B cell (primary cell): ENCODE results near the gene NCDN. TPM values are rescaled to one million over a fixed set of nuclear protein-coding genes. Genes with fewer than 3 reads are reported as not detected.
"Not testable (repeated sequence)": the region's sequence is repeated elsewhere in the genome, so short reads cannot be mapped to it uniquely, and the experiment has no call there.

Experiments
- ATAC-seq: fragments of 200-7000 bp; cut with Tn5 transposase; one replicate; pipeline ENCODE4 v1.10.0; 2021; ENCODE audit warnings: low read depth, mild to moderate bottlenecking, moderate number of reproducible peaks, moderate library complexity
- CTCF ChIA-PET: fragments of 350-600 bp; sonication (Branson Sonifier 250); formaldehyde crosslinking; loops from one replicate; lab custom pipeline; 2021; ENCODE audit warnings: antibody characterized with exemption, inconsistent platforms; lab: Charles Lee
- POLR2A ChIA-PET: fragments of 350-600 bp; sonication (Branson Sonifier 250); formaldehyde crosslinking; loops from one replicate; lab custom pipeline; 2021; ENCODE audit warnings: antibody characterized with exemption; lab: Charles Lee
- DNase-seq: peaks from one replicate; pipeline ENCODE4 v3.0.0; 2013
- H2AFZ ChIP-seq: 2 replicates; pipeline ENCODE4 v1.6.1; 2012; ENCODE audit warnings: mild to moderate bottlenecking, low read depth, low read length; ENCODE audit not compliant: insufficient read depth, poor library complexity, severe bottlenecking
- H3K27ac ChIP-seq, 2 donors: 1 replicate in 1 of 2; 2 replicates in 1 of 2; pipeline ENCODE4 v1.5.1; 2012 to 2013; ENCODE audit warnings: low read length in 2 of 2, mild to moderate bottlenecking in 2 of 2, moderate library complexity in 1 of 2
- H3K27me3 ChIP-seq, 4 experiments: fragments of 200-600 bp in 1 of 4; sonication (generic) in 1 of 4; replicated peaks in 1 of 4; 1 replicate in 2 of 4; 2 replicates in 2 of 4; pipeline versions ENCODE4 v1.6.1 to v1.7.0; 2013 to 2016; ENCODE audit warnings: low read length in 3 of 4, mild to moderate bottlenecking in 2 of 4, mixed read lengths in 1 of 4, moderate library complexity in 1 of 4; ENCODE audit not compliant: insufficient read depth in 4 of 4, control insufficient read depth in 3 of 4; ENCODE audit errors: control extremely low read depth in 1 of 4
- H3K36me3 ChIP-seq, 2 experiments: replicated peaks in 1 of 2; 1 replicate in 1 of 2; 2 replicates in 1 of 2; pipeline versions ENCODE4 v1.6.1 to v1.7.1; 2013; ENCODE audit warnings: low read length in 1 of 2; ENCODE audit not compliant: insufficient read depth in 2 of 2, control insufficient read depth in 1 of 2; ENCODE audit errors: control extremely low read depth in 1 of 2, extremely low read depth in 1 of 2
- H3K4me1 ChIP-seq, 2 donors: fragments of 200-600 bp in 1 of 2; sonication (generic) in 1 of 2; 1 replicate in 1 of 2; 2 replicates in 1 of 2; pipeline versions ENCODE4 v1.5.1 to v1.6.1; 2013 to 2017; ENCODE audit warnings: low read length in 2 of 2; ENCODE audit not compliant: control insufficient read depth in 2 of 2, insufficient read depth in 2 of 2
- H3K4me2 ChIP-seq: replicated peaks from 2 replicates; pipeline ENCODE3; 2012; ENCODE audit warnings: mild to moderate bottlenecking, low read depth, low read length; ENCODE audit not compliant: poor library complexity, severe bottlenecking
- H3K4me3 ChIP-seq, 5 experiments: fragments of 200-600 bp in 1 of 5; sonication (generic) in 1 of 5; 1 replicate in 3 of 5; 2 replicates in 2 of 5; pipeline versions ENCODE4 v1.5.1 to v1.7.0; 2011 to 2016; ENCODE audit warnings: low read length in 4 of 5, mild to moderate bottlenecking in 4 of 5, low read depth in 2 of 5, control low read depth in 1 of 5, moderate library complexity in 1 of 5; ENCODE audit not compliant: insufficient read depth in 1 of 5; ENCODE audit errors: control extremely low read depth in 1 of 5, extremely low read depth in 1 of 5
- H3K79me2 ChIP-seq: fragments of 200-600 bp; sonication (generic); one replicate; pipeline ENCODE4 v1.6.0; 2016; ENCODE audit warnings: low read length; ENCODE audit not compliant: control insufficient read depth, insufficient read depth
- H3K9ac ChIP-seq: fragments of 200-600 bp; sonication (generic); 2 replicates; pipeline ENCODE4 v1.6.1; 2017; ENCODE audit warnings: mild to moderate bottlenecking, low read length, moderate library complexity
- H3K9me3 ChIP-seq, 3 donors: one replicate each; pipeline versions ENCODE4 v1.6.1 to v1.7.1; 2013; ENCODE audit warnings: low read length in 2 of 3; ENCODE audit not compliant: control insufficient read depth in 2 of 3, insufficient read depth in 1 of 3; ENCODE audit errors: control extremely low read depth in 1 of 3
- H4K20me1 ChIP-seq: 2 replicates; pipeline ENCODE4 v1.6.0; 2012; ENCODE audit warnings: mild to moderate bottlenecking, low read length; ENCODE audit not compliant: insufficient read depth, control insufficient read depth, poor library complexity, severe bottlenecking
- H3K27ac Mint-ChIP-seq: one replicate; pipeline ENCODE4 v1.8.0; 2021; ENCODE audit warnings: mixed read lengths
- H3K27me3 Mint-ChIP-seq: one replicate; pipeline ENCODE4 v1.8.0; 2021; ENCODE audit warnings: mixed read lengths
- H3K4me1 Mint-ChIP-seq: one replicate; pipeline ENCODE4 v1.8.0; 2021; ENCODE audit warnings: mixed read lengths
- H3K4me3 Mint-ChIP-seq: one replicate; pipeline ENCODE4 v1.8.0; 2021; ENCODE audit warnings: mixed read lengths
- H3K9me3 Mint-ChIP-seq: one replicate; pipeline ENCODE4 v1.8.0; 2022; ENCODE audit warnings: mixed read lengths; ENCODE audit not compliant: insufficient read depth
- EZH2 ChIP-seq: IDR thresholded peaks from 2 replicates; pipeline ENCODE4 v1.6.1; 2012; ENCODE audit warnings: borderline replicate concordance, low read depth, mild to moderate bottlenecking, moderate library complexity, low read length; ENCODE audit not compliant: insufficient read depth, poor library complexity, severe bottlenecking
- WGBS: methylation state at CpG from one replicate; pipeline ENCODE4 v1.1.5; 2013; ENCODE audit warnings: missing lambda C conversion rate; ENCODE audit not compliant: insufficient coverage; 5-methylcytosine and 5-hydroxymethylcytosine counted together
- intact Hi-C: fragments of 100-400 bp; cut with micrococcal nuclease; formaldehyde crosslinking; loops from one replicate; pipeline ENCODE4 v1.10.0; 2022
- polyA plus RNA-seq: library from polyadenylated mRNA; depleted of rRNA; stranded (reverse); fragments of >200 nt; gene quantifications from 2 replicates; pipeline ENCODE4 v1.2.3, GENCODE V29; 2012
- total RNA-seq, 2 donors: library from RNA; stranded (reverse); fragments of 120-200 nt in 1 of 2; gene quantifications; 1 replicate in 1 of 2; 2 replicates in 1 of 2; pipeline versions ENCODE4 v1.2.3 to v1.2.4, GENCODE V29; 2013 to 2022
- TF ChIP-seq, protein P1 (sequence below): fragments of 200-600 bp; IDR thresholded peaks from one replicate; pipeline ENCODE4 v1.8.0; 2022; ENCODE audit warnings: antibody characterized with exemption, mild to moderate bottlenecking

NCDN gene
- total and polyA plus RNA-seq, 2 donors (not counting 1 experiment from before 2014, with no cell fraction given): 13.6 to 19.8 TPM

DNA sequence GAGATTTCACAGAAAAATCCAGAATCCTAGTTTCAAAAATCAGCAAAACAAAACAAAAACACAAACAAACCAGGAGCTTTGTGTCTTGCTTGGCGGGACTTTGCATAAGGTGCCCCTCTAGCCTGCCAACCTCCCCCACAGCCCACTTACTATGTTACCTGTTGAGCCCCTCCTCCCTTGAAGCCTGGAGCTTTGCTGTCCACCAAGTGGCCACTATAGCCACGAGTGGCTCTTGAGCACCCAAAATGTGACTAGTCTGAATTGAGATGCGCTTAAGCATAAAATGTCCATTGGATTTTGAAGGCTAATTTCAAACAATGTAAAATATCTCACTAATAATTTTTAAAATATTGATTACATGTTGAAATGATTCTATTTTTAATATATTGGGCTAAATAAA lies 27.7 kb downstream of the NCDN start:
- intact Hi-C loops: no loop called here
- DNase-seq: no peak
- no peak for TF ChIP-seq EZH2
- TF ChIP-seq, protein P1, sequence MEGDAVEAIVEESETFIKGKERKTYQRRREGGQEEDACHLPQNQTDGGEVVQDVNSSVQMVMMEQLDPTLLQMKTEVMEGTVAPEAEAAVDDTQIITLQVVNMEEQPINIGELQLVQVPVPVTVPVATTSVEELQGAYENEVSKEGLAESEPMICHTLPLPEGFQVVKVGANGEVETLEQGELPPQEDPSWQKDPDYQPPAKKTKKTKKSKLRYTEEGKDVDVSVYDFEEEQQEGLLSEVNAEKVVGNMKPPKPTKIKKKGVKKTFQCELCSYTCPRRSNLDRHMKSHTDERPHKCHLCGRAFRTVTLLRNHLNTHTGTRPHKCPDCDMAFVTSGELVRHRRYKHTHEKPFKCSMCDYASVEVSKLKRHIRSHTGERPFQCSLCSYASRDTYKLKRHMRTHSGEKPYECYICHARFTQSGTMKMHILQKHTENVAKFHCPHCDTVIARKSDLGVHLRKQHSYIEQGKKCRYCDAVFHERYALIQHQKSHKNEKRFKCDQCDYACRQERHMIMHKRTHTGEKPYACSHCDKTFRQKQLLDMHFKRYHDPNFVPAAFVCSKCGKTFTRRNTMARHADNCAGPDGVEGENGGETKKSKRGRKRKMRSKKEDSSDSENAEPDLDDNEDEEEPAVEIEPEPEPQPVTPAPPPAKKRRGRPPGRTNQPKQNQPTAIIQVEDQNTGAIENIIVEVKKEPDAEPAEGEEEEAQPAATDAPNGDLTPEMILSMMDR: no peak
- no peak overlapping the region for H3K9ac ChIP-seq
- no peaks in the 10 kb centered on the region for H3K27me3 ChIP-seq
- H3K27ac Mint-ChIP-seq: no peak overlapping the region
- H3K79me2 ChIP-seq: no peaks in the 10 kb centered on the region
- ChIA-PET POLR2A (no interaction called here), CTCF (interaction anchor here (1.1 to 1.7 kb wide), 3 partner anchors 14 to 17 kb away, joined by 3 to 7 read pairs (median 6); no protein-coding TSS in a partner anchor)
- H3K36me3 ChIP-seq: no peaks in the 10 kb centered on the region
- no peak overlapping the region for H3K4me3 ChIP-seq
- 100% methylated on average over 1 of the region's 3 CpGs for WGBS
- H4K20me1 ChIP-seq: no peaks in the 10 kb centered on the region
- H3K27ac ChIP-seq: no peak overlapping the region
- no peaks in the 10 kb centered on the region for H3K9me3 ChIP-seq
- H3K4me2 ChIP-seq: no peak overlapping the region
- peaks cover 2% of the 10 kb centered on the region for H3K4me1 Mint-ChIP-seq
- no peak overlapping the region for H2AFZ ChIP-seq
- H3K9me3 Mint-ChIP-seq: no peaks in the 10 kb centered on the region
- H3K4me1 ChIP-seq: peaks cover 0 to 3% of the 10 kb centered on the region in 2 donors
- H3K27me3 Mint-ChIP-seq: no peaks in the 10 kb centered on the region
- ATAC-seq: no peak
- no peak overlapping the region for H3K4me3 Mint-ChIP-seq

GRCh38 chr1:35585805-35586204 lies 28.2 kb downstream of the NCDN start:
- H3K27ac Mint-ChIP-seq, intact Hi-C loops, H3K9me3 Mint-ChIP-seq, H3K4me3 Mint-ChIP-seq, POLR2A ChIA-PET, H2AFZ ChIP-seq, H3K9ac ChIP-seq, H4K20me1 ChIP-seq, H3K4me2 ChIP-seq, ATAC-seq, H3K27me3 ChIP-seq, H3K27ac ChIP-seq, H3K4me1 Mint-ChIP-seq, H3K27me3 Mint-ChIP-seq, H3K36me3 ChIP-seq, H3K4me1 ChIP-seq, H3K4me3 ChIP-seq, H3K9me3 ChIP-seq, H3K79me2 ChIP-seq, DNase-seq: not testable (repeated sequence)
- CTCF ChIA-PET: interaction anchor here (1.1 to 1.6 kb wide), 2 partner anchors 14 to 18 kb away, joined by 3 to 7 read pairs; no protein-coding TSS in a partner anchor
- no CpG with 5 or more reads among the region's 1 CpG for WGBS
